Iris pigment epithelial cell (primary cell): Measurements from ENCODE around the gene NEUROG1.

Experiments
- DNase-seq: peaks from one replicate; pipeline ENCODE4 v3.0.0-alpha.2; 2011; ENCODE audit warnings: low read depth

Gene NEUROG1

GRCh38 chr5:135493406-135494180 lies 42.2 kb downstream of the NEUROG1 start:
- peak; percentile 77 for DNase-seq

- DNase-seq: no peak
These were observed 43.5 kb downstream of the NEUROG1 start for GRCh38 chr5:135492319-135492626.

DNA sequence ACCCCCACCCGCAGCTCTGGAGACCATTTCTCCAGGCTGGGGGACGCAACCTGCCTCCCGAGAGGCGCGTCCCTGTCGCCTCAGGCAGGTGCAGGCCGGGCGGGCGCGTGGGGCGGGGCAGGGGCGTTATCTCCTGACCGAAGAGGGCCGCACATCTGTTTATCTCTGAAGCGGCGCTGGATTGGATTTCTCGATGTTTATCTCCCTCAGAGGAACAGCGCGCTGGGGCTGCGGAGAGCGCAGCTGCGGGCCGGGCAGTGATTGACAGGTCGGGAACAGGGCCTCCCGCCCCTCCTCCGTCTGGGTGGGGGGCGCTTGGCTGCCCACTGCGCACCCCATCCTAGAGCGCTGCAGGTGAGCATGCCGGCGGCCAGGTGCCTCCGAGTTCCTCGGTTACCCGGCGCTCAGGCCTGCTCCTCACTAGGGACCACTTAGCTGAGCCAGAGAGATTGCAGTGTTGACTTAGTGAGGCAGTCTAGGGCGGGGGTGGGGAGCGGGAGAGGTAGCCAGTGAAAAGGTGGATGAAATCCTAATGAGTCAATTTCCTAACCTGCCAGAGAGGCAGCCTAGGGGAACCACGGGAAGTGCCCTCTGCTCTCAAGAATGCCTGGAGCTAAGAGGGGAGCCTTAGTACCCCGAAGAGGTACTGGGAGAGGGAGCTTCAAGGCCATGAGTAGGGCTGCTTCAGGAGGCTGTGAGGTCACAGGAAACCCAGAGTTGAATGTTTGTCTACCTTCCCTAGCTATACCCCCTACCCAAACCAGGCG lies 44.0 kb downstream of the NEUROG1 start:
- DNase-seq: no peak

DNA sequence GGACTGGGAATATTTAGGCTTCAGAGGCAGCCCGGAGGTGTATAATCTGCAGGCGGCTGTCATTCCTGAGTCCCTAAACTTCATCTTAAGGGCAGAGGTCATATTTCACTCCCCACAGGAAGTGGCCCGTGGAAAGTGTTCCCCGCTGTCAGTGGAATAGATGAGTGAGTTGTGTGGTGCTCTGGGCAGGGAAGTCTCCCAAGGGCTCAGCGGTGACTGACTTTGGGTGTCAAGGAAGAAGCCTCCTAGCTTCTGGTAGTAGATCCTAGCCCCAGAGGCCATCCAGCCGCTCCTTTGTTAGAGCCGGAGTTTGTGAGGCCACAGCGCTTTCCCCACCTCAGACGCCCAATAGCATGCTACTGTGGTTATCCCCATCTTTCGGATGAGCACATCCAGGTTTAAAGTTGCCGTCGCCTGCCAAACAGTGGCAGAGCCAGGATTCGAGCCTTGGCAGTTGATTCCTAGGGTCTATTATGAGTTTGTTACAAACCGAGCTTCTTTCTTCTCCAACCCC lies 44.7 kb downstream of the NEUROG1 start:
- no peak for DNase-seq

- no peak for DNase-seq
These were observed 45.3 kb downstream of the NEUROG1 start for GRCh38 chr5:135490245-135491037.

DNA sequence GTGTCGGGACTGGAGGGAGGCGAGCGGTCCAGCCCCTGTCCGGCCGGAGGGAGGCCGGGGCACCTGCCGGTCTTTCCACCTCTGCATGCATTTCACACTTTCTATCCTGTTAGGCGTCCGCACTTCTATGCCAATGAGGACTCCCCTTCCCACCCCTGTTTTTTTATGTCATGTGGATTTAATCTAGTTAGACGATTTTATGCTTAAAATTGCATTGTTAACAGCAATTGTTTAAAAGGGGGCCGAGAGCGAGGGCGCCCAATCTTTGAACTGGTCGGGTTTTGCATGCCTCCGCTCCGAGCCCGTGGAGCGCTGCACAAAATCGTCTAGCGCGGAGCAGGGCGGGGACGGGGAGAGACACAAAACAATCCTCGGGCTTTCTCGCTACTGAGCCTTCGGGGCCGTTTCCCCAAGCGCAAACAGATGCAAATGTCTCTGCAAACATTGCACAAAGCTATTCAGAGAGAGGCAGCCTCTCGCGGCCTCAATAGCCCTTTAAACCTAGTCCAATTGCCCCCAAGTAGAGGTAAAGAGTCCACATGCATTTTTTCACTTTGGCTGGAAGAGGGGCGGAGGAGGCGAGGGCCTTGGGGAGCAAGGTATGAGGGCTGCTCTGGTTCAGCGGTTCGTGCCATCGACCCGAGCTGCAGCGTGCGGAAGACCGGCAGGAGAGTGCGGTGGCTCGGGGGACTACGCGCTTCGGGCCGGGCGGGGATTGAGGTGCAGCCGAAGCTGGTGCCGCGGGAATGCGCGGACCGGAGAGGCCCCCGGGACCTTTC lies 46.1 kb downstream of the NEUROG1 start:
- DNase-seq: no peak

- peak; percentile 63 for DNase-seq
These were observed 46.9 kb downstream of the NEUROG1 start for GRCh38 chr5:135488727-135489465.

DNA sequence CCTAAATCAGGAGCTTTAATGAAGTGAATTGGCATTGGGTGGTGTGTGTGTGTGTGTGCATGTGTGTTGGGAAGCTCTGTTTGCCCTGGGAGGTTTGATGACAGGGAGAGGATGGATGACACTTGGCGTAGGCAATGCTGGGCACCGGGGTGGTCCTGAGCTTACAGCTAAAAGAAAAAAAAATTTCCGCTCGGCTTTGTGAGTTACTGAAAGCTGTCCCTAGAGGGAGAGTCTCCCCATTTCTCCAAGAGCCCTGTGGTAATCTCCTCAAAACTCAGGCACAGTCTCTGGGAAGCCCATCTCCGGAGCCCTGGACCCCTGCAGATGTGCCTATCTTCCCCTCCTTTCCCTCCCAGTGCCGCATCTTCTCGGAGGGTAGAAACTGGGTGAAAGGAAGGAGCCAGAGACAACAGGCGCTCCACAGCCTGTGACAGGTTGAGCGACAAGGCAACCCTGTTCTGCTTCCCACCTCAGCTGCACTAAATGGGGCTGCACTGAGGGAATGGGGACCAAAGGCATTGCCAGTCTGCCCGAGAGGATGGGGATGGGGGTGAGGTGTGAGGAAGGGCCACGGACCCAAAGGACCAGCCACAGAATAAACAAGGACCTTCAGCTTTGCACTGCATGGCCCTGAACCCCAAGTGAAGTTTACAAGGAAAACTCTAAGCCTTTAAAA lies 47.8 kb downstream of the NEUROG1 start:
- no peak for DNase-seq

- no peak for DNase-seq
These were observed 48.7 kb downstream of the NEUROG1 start for GRCh38 chr5:135487037-135487395.

GRCh38 chr5:135486131-135487036 lies 49.4 kb downstream of the NEUROG1 start:
- DNase-seq: no peak

- DNase-seq: no peak
These were observed 51.1 kb downstream of the NEUROG1 start for GRCh38 chr5:135484674-135485086.
